ENCODE results near the gene IL23A. TPM values are rescaled to one million over a fixed set of nuclear protein-coding genes. Genes with fewer than 3 reads are reported as not detected.

The IL23A gene
- total and polyA plus RNA-seq, 2 experiments from 2014 or later = 2.5 to 8.0 TPM

- Histone ChIP-seq H3K27me3 (ENCODE audit: insufficient read depth) (no peaks in the 10 kb centered on the region), H3K4me3 (peak within 1 kb of the TSS; percentile 65), H3K4me2 (peak within 1 kb of the TSS; percentile 78), H2AFZ (0 out of 2 replicates have a peak within 1 kb of the TSS, but pooled peaks have one; percentile 2), H4K20me1 (replicated peaks; ENCODE audit: insufficient read depth) (no peaks in the 10 kb centered on the region), H3K27ac (ENCODE audit: low read depth) (peak within 1 kb of the TSS; percentile 89), H3K9me2 (ENCODE audit: insufficient read depth) (no peaks in the 10 kb centered on the region), H3K79me2 (replicated peaks; ENCODE audit: insufficient read depth) (peaks cover 14% of the 10 kb centered on the region), H3F3A (replicated peaks; ENCODE audit: low read depth) (peaks cover 5% of the 10 kb centered on the region; the same call in 1 of the 2 replicates), H3K4me1 (ENCODE audit: insufficient read depth) (peaks cover 8% of the 10 kb centered on the region), H3K36me3 (ENCODE audit: insufficient read depth) (no peaks in the 10 kb centered on the region)
- H3K36me3 Mint-ChIP-seq (ENCODE audit: low read depth) = peaks cover 10% of the 10 kb centered on the region
- peak within 1 kb of the TSS; percentile 94 for H3K4me3 Mint-ChIP-seq
- TF ChIP-seq EZH2phosphoT487 (IDR thresholded peaks at IDR 0.05; ENCODE audit: unreplicated experiment) (no peak), EZH2 (IDR thresholded peaks at IDR 0.05; ENCODE audit: low read depth, unreplicated experiment) (no peak), NANOG (IDR thresholded peaks at IDR 0.05; ENCODE audit: borderline replicate concordance) (no peak), ZNF462 (CRISPR knock-in tag; IDR thresholded peaks at IDR 0.05) (no peak), CREB1 (CRISPR knock-in tag; IDR thresholded peaks at IDR 0.05; ENCODE audit: low read depth) (0 out of 2 replicates have a peak, but pooled peaks have one; percentile 31), POLR2AphosphoS5 (IDR thresholded peaks at IDR 0.05; ENCODE audit: low read depth) (peak; percentile 84)
- TF ChIP-seq, protein P1, sequence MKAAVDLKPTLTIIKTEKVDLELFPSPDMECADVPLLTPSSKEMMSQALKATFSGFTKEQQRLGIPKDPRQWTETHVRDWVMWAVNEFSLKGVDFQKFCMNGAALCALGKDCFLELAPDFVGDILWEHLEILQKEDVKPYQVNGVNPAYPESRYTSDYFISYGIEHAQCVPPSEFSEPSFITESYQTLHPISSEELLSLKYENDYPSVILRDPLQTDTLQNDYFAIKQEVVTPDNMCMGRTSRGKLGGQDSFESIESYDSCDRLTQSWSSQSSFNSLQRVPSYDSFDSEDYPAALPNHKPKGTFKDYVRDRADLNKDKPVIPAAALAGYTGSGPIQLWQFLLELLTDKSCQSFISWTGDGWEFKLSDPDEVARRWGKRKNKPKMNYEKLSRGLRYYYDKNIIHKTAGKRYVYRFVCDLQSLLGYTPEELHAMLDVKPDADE (IDR thresholded peaks at IDR 0.05) = peak; percentile 43
- H3K4me1 Mint-ChIP-seq = peaks cover 11% of the 10 kb centered on the region
- no peaks in the 10 kb centered on the region for H3K9me3 Mint-ChIP-seq
- peak within 1 kb of the TSS; percentile 98 for H3K27ac Mint-ChIP-seq
- H3K27me3 Mint-ChIP-seq (ENCODE audit: insufficient read depth, low read depth, poor library complexity) = peaks cover 5% of the 10 kb centered on the region
- ATAC-seq = peak; percentile 96
- peak; percentile 100 for DNase-seq (ENCODE audit: low spot score)
Measured at GRCh38 chr12:56359851-56360767, 21.4 kb downstream of the IL23A start, which contains the start of gene STAT2. Gene STAT2 (minus strand): TSS chr12:56360107. CDS start chr12:56356571, 3,536 bp downstream.
